GM12878 (cell line): ENCODE data around the gene VARS1. TPM values are rescaled to one million over a fixed set of nuclear protein-coding genes. Genes with fewer than 3 reads are reported as not detected.

ENCODE experiments used
- ASH2L ChIP-seq: fragments of 300-600, 200-600 bp; sonication (generic); IDR thresholded peaks from 2 replicates; pipeline ENCODE4 v1.6.1; 2017; ENCODE audit warnings: low read depth, mild to moderate bottlenecking, borderline replicate concordance
- CHD1 ChIP-seq: IDR thresholded peaks from 2 replicates; pipeline ENCODE4 v1.6.1; 2012; ENCODE audit warnings: low read depth, low read length, improper control_type of control experiment
- EP300 ChIP-seq, 2 experiments: fragments of 150-350 bp in 1 of 2; IDR thresholded peaks; 2 replicates each; pipeline ENCODE4 v1.6.1; 2011 to 2012; ENCODE audit warnings: low read depth in 2 of 2, low read length in 2 of 2, borderline replicate concordance in 1 of 2, improper control_type of control experiment in 1 of 2, inconsistent platforms in 1 of 2; ENCODE audit not compliant: control insufficient read depth in 1 of 2
- FOS ChIP-seq: IDR thresholded peaks from 3 replicates; pipeline ENCODE4 v1.6.1; 2011; ENCODE audit warnings: borderline replicate concordance; ENCODE audit not compliant: insufficient read length; ENCODE audit errors: extremely low read depth
- GABPA ChIP-seq: IDR thresholded peaks from 2 replicates; pipeline ENCODE4 v1.6.1; 2014; ENCODE audit warnings: antibody characterized with exemption, low read depth, mild to moderate bottlenecking, inconsistent platforms
- HDAC6 ChIP-seq: fragments of 200-600 bp; sonication (generic); IDR thresholded peaks from one replicate; pipeline ENCODE4 v1.8.0; 2017; ENCODE audit warnings: antibody characterized with exemption; ENCODE audit not compliant: unreplicated experiment
- IKZF2 ChIP-seq, 2 experiments: fragments of 450-650 bp; IDR thresholded peaks; 2 replicates each; pipeline ENCODE4 v1.6.1; 2017; ENCODE audit warnings: mild to moderate bottlenecking in 2 of 2, moderate library complexity in 2 of 2
- NFYB ChIP-seq: IDR thresholded peaks from 2 replicates; pipeline ENCODE4 v1.6.1; 2011; ENCODE audit warnings: low read depth, mild to moderate bottlenecking, low read length, improper control_type of control experiment, moderate library complexity; ENCODE audit not compliant: insufficient read depth
- PAX8 ChIP-seq: fragments of 450-650 bp; IDR thresholded peaks from 2 replicates; pipeline ENCODE4 v1.6.1; 2017; ENCODE audit warnings: mild to moderate bottlenecking, moderate library complexity
- POLR2AphosphoS2 ChIP-seq: IDR thresholded peaks from 2 replicates; pipeline ENCODE4 v1.6.1; 2011; ENCODE audit warnings: low read depth, mild to moderate bottlenecking, low read length, improper control_type of control experiment, moderate library complexity
- RAD51 ChIP-seq: fragments of 450-650 bp; IDR thresholded peaks from 2 replicates; pipeline ENCODE4 v1.6.1; 2016; ENCODE audit warnings: moderate library complexity, mild to moderate bottlenecking, inconsistent platforms
- RB1 ChIP-seq: fragments of 450-650 bp; formaldehyde crosslinking; IDR thresholded peaks from 2 replicates; pipeline ENCODE4 v1.6.1; 2017; ENCODE audit warnings: mild to moderate bottlenecking, borderline replicate concordance
- SREBF2 ChIP-seq: IDR thresholded peaks from 2 replicates; pipeline ENCODE4 v1.6.1; 2012; ENCODE audit warnings: mild to moderate bottlenecking, low read length
- YY1 ChIP-seq: IDR thresholded peaks from 2 replicates; pipeline ENCODE4 v1.6.1; 2011; ENCODE audit warnings: low read depth, mild to moderate bottlenecking, low read length
- polyA plus RNA-seq, 11 experiments: library from polyadenylated mRNA; depleted of rRNA in 4 of 11; unstranded in 6 of 11; stranded (reverse) in 5 of 11; fragments of >200 nt; fragmentation: Nextera tagmentation in 4 of 11; fragmentation: Illumina TruSeq in 1 of 11; extraction: Ambion mirVana in 4 of 11; extraction: Trizol in 1 of 11; gene quantifications; 1 replicate in 1 of 11; 2 replicates in 10 of 11; pipeline versions ENCODE4 v1.2.1 to v1.2.3, GENCODE V29; 2011 to 2016; ENCODE audit warnings: inconsistent platforms in 2 of 11, missing spikeins in 2 of 11, low read depth in 1 of 11
- total RNA-seq, 4 experiments: library from RNA; depleted of rRNA in 3 of 4; stranded (reverse); fragments of >200 nt in 3 of 4; fragmentation: Illumina TruSeq in 1 of 4; extraction: Trizol in 1 of 4; gene quantifications; 2 replicates each; pipeline versions ENCODE4 v1.2.1 to v1.2.3, GENCODE V29; 2013 to 2021
- TF ChIP-seq, protein P1 (sequence below): IDR thresholded peaks from 2 replicates; pipeline ENCODE4 v1.6.1; 2012; ENCODE audit warnings: low read depth, low read length, improper control_type of control experiment
- TF ChIP-seq, protein P2 (sequence below): fragments of 450-650 bp; IDR thresholded peaks from 2 replicates; pipeline ENCODE4 v1.6.1; 2017; ENCODE audit warnings: mild to moderate bottlenecking
- TF ChIP-seq, protein P3 (sequence below): IDR thresholded peaks from 2 replicates; pipeline ENCODE4 v1.6.1; 2011; ENCODE audit warnings: borderline replicate concordance, low read depth, mild to moderate bottlenecking, moderate library complexity, low read length; ENCODE audit not compliant: insufficient read depth, poor library complexity, severe bottlenecking
- TF ChIP-seq, protein P4 (sequence below): fragments of 450-650 bp; IDR thresholded peaks from 2 replicates; pipeline ENCODE4 v1.6.1; 2016; ENCODE audit warnings: mild to moderate bottlenecking, moderate library complexity, borderline replicate concordance

VARS1 gene
- total and polyA plus RNA-seq, 10 of the 15 experiments (the other 5 are each of a cell fraction or from before 2014, with no cell fraction given): 1.2 to 243 (median 80.7) TPM

DNA sequence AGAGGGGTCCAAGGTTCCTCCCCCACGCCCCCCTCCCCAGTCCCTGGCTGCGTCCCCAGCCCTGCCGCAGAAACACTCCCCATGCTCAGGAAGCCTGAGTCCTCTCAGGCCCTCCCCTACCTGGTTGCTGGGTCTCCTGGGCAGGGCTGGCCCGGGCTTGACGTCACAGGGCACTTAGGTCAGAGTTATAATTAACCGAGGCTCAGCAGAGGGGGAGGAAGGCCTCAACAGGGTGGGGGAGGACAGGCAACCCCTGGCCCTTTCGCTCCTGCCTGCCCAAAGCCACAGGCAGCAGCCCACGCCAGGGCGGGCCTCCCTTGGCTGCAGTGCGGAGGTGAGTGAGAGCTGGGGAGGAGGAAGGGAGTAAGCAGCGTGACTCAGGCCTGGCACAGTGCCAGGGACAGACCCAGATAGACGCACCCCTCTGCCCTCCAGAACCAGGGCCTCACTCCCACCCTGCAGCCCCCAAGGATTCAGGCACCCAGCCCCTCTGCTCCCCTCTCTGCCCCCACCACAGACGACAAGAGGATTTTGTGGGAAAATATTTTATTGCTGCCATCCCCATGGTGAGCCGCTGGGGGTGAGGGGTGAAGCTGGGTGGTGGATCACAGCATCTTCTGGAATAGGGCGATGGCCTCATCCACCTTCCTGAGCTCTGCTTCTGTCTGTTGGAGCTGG lies 18.4 kb downstream of the VARS1 start, which contains the start of gene VWA7 (continued):
- TF ChIP-seq HDAC6: no peak
- TF ChIP-seq, protein P1, sequence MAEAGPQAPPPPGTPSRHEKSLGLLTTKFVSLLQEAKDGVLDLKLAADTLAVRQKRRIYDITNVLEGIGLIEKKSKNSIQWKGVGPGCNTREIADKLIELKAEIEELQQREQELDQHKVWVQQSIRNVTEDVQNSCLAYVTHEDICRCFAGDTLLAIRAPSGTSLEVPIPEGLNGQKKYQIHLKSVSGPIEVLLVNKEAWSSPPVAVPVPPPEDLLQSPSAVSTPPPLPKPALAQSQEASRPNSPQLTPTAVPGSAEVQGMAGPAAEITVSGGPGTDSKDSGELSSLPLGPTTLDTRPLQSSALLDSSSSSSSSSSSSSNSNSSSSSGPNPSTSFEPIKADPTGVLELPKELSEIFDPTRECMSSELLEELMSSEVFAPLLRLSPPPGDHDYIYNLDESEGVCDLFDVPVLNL: no peak
- TF ChIP-seq, protein P2, sequence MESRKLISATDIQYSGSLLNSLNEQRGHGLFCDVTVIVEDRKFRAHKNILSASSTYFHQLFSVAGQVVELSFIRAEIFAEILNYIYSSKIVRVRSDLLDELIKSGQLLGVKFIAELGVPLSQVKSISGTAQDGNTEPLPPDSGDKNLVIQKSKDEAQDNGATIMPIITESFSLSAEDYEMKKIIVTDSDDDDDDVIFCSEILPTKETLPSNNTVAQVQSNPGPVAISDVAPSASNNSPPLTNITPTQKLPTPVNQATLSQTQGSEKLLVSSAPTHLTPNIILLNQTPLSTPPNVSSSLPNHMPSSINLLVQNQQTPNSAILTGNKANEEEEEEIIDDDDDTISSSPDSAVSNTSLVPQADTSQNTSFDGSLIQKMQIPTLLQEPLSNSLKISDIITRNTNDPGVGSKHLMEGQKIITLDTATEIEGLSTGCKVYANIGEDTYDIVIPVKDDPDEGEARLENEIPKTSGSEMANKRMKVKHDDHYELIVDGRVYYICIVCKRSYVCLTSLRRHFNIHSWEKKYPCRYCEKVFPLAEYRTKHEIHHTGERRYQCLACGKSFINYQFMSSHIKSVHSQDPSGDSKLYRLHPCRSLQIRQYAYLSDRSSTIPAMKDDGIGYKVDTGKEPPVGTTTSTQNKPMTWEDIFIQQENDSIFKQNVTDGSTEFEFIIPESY: no peak
- peak; percentile 33 to 39; a peak in 2 of 4 replicates for TF ChIP-seq EP300 (IDR thresholded peaks at IDR 0.05; ENCODE audit: borderline replicate concordance in 1 of 2, control insufficient read depth in 1 of 2, low read depth in 2 of 2, low read length in 2 of 2)
- TF ChIP-seq, protein P3, sequence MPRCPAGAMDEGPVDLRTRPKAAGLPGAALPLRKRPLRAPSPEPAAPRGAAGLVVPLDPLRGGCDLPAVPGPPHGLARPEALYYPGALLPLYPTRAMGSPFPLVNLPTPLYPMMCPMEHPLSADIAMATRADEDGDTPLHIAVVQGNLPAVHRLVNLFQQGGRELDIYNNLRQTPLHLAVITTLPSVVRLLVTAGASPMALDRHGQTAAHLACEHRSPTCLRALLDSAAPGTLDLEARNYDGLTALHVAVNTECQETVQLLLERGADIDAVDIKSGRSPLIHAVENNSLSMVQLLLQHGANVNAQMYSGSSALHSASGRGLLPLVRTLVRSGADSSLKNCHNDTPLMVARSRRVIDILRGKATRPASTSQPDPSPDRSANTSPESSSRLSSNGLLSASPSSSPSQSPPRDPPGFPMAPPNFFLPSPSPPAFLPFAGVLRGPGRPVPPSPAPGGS: peak; percentile 74
- no peak for TF ChIP-seq YY1
- no peak for TF ChIP-seq POLR2AphosphoS2
- no peak for TF ChIP-seq SREBF2
- no peak for TF ChIP-seq FOS
- TF ChIP-seq CHD1: no peak
- peak; percentile 75 to 84 for TF ChIP-seq IKZF2 (IDR thresholded peaks at IDR 0.05)
- no peak for TF ChIP-seq GABPA
- TF ChIP-seq, protein P4, sequence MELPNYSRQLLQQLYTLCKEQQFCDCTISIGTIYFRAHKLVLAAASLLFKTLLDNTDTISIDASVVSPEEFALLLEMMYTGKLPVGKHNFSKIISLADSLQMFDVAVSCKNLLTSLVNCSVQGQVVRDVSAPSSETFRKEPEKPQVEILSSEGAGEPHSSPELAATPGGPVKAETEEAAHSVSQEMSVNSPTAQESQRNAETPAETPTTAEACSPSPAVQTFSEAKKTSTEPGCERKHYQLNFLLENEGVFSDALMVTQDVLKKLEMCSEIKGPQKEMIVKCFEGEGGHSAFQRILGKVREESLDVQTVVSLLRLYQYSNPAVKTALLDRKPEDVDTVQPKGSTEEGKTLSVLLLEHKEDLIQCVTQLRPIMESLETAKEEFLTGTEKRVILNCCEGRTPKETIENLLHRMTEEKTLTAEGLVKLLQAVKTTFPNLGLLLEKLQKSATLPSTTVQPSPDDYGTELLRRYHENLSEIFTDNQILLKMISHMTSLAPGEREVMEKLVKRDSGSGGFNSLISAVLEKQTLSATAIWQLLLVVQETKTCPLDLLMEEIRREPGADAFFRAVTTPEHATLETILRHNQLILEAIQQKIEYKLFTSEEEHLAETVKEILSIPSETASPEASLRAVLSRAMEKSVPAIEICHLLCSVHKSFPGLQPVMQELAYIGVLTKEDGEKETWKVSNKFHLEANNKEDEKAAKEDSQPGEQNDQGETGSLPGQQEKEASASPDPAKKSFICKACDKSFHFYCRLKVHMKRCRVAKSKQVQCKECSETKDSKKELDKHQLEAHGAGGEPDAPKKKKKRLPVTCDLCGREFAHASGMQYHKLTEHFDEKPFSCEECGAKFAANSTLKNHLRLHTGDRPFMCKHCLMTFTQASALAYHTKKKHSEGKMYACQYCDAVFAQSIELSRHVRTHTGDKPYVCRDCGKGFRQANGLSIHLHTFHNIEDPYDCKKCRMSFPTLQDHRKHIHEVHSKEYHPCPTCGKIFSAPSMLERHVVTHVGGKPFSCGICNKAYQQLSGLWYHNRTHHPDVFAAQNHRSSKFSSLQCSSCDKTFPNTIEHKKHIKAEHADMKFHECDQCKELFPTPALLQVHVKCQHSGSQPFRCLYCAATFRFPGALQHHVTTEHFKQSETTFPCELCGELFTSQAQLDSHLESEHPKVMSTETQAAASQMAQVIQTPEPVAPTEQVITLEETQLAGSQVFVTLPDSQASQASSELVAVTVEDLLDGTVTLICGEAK: no peak
- no peak for TF ChIP-seq RAD51
- TF ChIP-seq RB1: no peak
- TF ChIP-seq PAX8: no peak
- no peak for TF ChIP-seq NFYB
- TF ChIP-seq ASH2L: no peak
